B cell (primary cell): Measurements from ENCODE around the gene CCIN. TPM values are rescaled to one million over a fixed set of nuclear protein-coding genes. Genes with fewer than 3 reads are reported as not detected.
"Not testable (repeated sequence)": the region's sequence is repeated elsewhere in the genome, so short reads cannot be mapped to it uniquely, and the experiment has no call there.

Source experiments
- ATAC-seq: fragments of 200-7000 bp; cut with Tn5 transposase; one replicate; pipeline ENCODE4 v1.10.0; 2021; ENCODE audit warnings: low read depth, mild to moderate bottlenecking, moderate number of reproducible peaks, moderate library complexity
- CTCF ChIA-PET: fragments of 350-600 bp; sonication (Branson Sonifier 250); formaldehyde crosslinking; loops from one replicate; lab custom pipeline; 2021; ENCODE audit warnings: antibody characterized with exemption, inconsistent platforms; lab: Charles Lee
- POLR2A ChIA-PET: fragments of 350-600 bp; sonication (Branson Sonifier 250); formaldehyde crosslinking; loops from one replicate; lab custom pipeline; 2021; ENCODE audit warnings: antibody characterized with exemption; lab: Charles Lee
- DNase-seq: peaks from one replicate; pipeline ENCODE4 v3.0.0; 2013
- H2AFZ ChIP-seq: 2 replicates; pipeline ENCODE4 v1.6.1; 2012; ENCODE audit warnings: mild to moderate bottlenecking, low read depth, low read length; ENCODE audit not compliant: insufficient read depth, poor library complexity, severe bottlenecking
- H3K27ac ChIP-seq, 2 donors: 1 replicate in 1 of 2; 2 replicates in 1 of 2; pipeline ENCODE4 v1.5.1; 2012 to 2013; ENCODE audit warnings: low read length in 2 of 2, mild to moderate bottlenecking in 2 of 2, moderate library complexity in 1 of 2
- H3K27me3 ChIP-seq, 4 experiments: fragments of 200-600 bp in 1 of 4; sonication (generic) in 1 of 4; replicated peaks in 1 of 4; 1 replicate in 2 of 4; 2 replicates in 2 of 4; pipeline versions ENCODE4 v1.6.1 to v1.7.0; 2013 to 2016; ENCODE audit warnings: low read length in 3 of 4, mild to moderate bottlenecking in 2 of 4, mixed read lengths in 1 of 4, moderate library complexity in 1 of 4; ENCODE audit not compliant: insufficient read depth in 4 of 4, control insufficient read depth in 3 of 4; ENCODE audit errors: control extremely low read depth in 1 of 4
- H3K36me3 ChIP-seq, 2 experiments: replicated peaks in 1 of 2; 1 replicate in 1 of 2; 2 replicates in 1 of 2; pipeline versions ENCODE4 v1.6.1 to v1.7.1; 2013; ENCODE audit warnings: low read length in 1 of 2; ENCODE audit not compliant: insufficient read depth in 2 of 2, control insufficient read depth in 1 of 2; ENCODE audit errors: control extremely low read depth in 1 of 2, extremely low read depth in 1 of 2
- H3K4me1 ChIP-seq, 2 donors: fragments of 200-600 bp in 1 of 2; sonication (generic) in 1 of 2; 1 replicate in 1 of 2; 2 replicates in 1 of 2; pipeline versions ENCODE4 v1.5.1 to v1.6.1; 2013 to 2017; ENCODE audit warnings: low read length in 2 of 2; ENCODE audit not compliant: control insufficient read depth in 2 of 2, insufficient read depth in 2 of 2
- H3K4me2 ChIP-seq: replicated peaks from 2 replicates; pipeline ENCODE3; 2012; ENCODE audit warnings: mild to moderate bottlenecking, low read depth, low read length; ENCODE audit not compliant: poor library complexity, severe bottlenecking
- H3K4me3 ChIP-seq, 5 experiments: fragments of 200-600 bp in 1 of 5; sonication (generic) in 1 of 5; 1 replicate in 3 of 5; 2 replicates in 2 of 5; pipeline versions ENCODE4 v1.5.1 to v1.7.0; 2011 to 2016; ENCODE audit warnings: low read length in 4 of 5, mild to moderate bottlenecking in 4 of 5, low read depth in 2 of 5, control low read depth in 1 of 5, moderate library complexity in 1 of 5; ENCODE audit not compliant: insufficient read depth in 1 of 5; ENCODE audit errors: control extremely low read depth in 1 of 5, extremely low read depth in 1 of 5
- H3K79me2 ChIP-seq: fragments of 200-600 bp; sonication (generic); one replicate; pipeline ENCODE4 v1.6.0; 2016; ENCODE audit warnings: low read length; ENCODE audit not compliant: control insufficient read depth, insufficient read depth
- H3K9ac ChIP-seq: fragments of 200-600 bp; sonication (generic); 2 replicates; pipeline ENCODE4 v1.6.1; 2017; ENCODE audit warnings: mild to moderate bottlenecking, low read length, moderate library complexity
- H3K9me3 ChIP-seq, 3 donors: one replicate each; pipeline versions ENCODE4 v1.6.1 to v1.7.1; 2013; ENCODE audit warnings: low read length in 2 of 3; ENCODE audit not compliant: control insufficient read depth in 2 of 3, insufficient read depth in 1 of 3; ENCODE audit errors: control extremely low read depth in 1 of 3
- H4K20me1 ChIP-seq: 2 replicates; pipeline ENCODE4 v1.6.0; 2012; ENCODE audit warnings: mild to moderate bottlenecking, low read length; ENCODE audit not compliant: insufficient read depth, control insufficient read depth, poor library complexity, severe bottlenecking
- H3K27ac Mint-ChIP-seq: one replicate; pipeline ENCODE4 v1.8.0; 2021; ENCODE audit warnings: mixed read lengths
- H3K27me3 Mint-ChIP-seq: one replicate; pipeline ENCODE4 v1.8.0; 2021; ENCODE audit warnings: mixed read lengths
- H3K4me1 Mint-ChIP-seq: one replicate; pipeline ENCODE4 v1.8.0; 2021; ENCODE audit warnings: mixed read lengths
- H3K4me3 Mint-ChIP-seq: one replicate; pipeline ENCODE4 v1.8.0; 2021; ENCODE audit warnings: mixed read lengths
- H3K9me3 Mint-ChIP-seq: one replicate; pipeline ENCODE4 v1.8.0; 2022; ENCODE audit warnings: mixed read lengths; ENCODE audit not compliant: insufficient read depth
- CTCF ChIP-seq: fragments of 200-600 bp; IDR thresholded peaks from one replicate; pipeline ENCODE4 v1.8.0; 2022; ENCODE audit warnings: antibody characterized with exemption, mild to moderate bottlenecking
- EZH2 ChIP-seq: IDR thresholded peaks from 2 replicates; pipeline ENCODE4 v1.6.1; 2012; ENCODE audit warnings: borderline replicate concordance, low read depth, mild to moderate bottlenecking, moderate library complexity, low read length; ENCODE audit not compliant: insufficient read depth, poor library complexity, severe bottlenecking
- WGBS: methylation state at CpG from one replicate; pipeline ENCODE4 v1.1.5; 2013; ENCODE audit warnings: missing lambda C conversion rate; ENCODE audit not compliant: insufficient coverage; 5-methylcytosine and 5-hydroxymethylcytosine counted together
- intact Hi-C: fragments of 100-400 bp; cut with micrococcal nuclease; formaldehyde crosslinking; loops from one replicate; pipeline ENCODE4 v1.10.0; 2022
- polyA plus RNA-seq: library from polyadenylated mRNA; depleted of rRNA; stranded (reverse); fragments of >200 nt; gene quantifications from 2 replicates; pipeline ENCODE4 v1.2.3, GENCODE V29; 2012
- total RNA-seq, 2 donors: library from RNA; stranded (reverse); fragments of 120-200 nt in 1 of 2; gene quantifications; 1 replicate in 1 of 2; 2 replicates in 1 of 2; pipeline versions ENCODE4 v1.2.3 to v1.2.4, GENCODE V29; 2013 to 2022

CCIN gene
- total and polyA plus RNA-seq, 2 donors (not counting 1 experiment from before 2014, with no cell fraction given) = 0.15 TPM; not detected in 1

DNA sequence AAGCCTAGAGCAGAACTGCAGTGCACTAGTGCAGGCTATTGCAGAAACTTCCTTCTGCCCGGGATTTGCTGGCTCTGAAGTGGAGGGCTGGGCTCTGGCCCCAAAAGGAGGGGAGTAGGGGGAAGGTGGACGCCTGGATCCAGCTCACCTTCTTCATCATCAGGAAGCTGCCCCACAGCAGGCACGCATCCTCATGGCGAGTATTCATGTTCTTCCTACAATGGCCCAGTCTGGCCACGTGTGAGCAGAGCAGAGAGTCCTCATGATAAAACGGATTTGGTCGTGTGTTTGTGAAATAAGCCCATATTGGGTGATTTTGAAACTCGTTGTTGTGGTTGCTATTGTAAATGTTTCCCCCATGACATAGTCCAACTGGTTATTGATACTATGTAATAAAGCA is 40.8 kb upstream of the CCIN start:
- H3K27me3 ChIP-seq = no peaks in the 10 kb centered on the region
- Mint-ChIP-seq H3K4me1 (peaks cover 11% of the 10 kb centered on the region), H3K27me3 (no peaks in the 10 kb centered on the region), H3K27ac (peak overlapping the region; percentile 11), H3K9me3 (no peaks in the 10 kb centered on the region), H3K4me3 (no peak overlapping the region)
- no peaks in the 10 kb centered on the region for H3K9me3 ChIP-seq
- TF ChIP-seq EZH2 (no peak), CTCF (no peak)
- ChIA-PET POLR2A (no interaction called here), CTCF (no interaction called here)
- no peaks in the 10 kb centered on the region for H3K36me3 ChIP-seq
- no peak for DNase-seq
- peaks cover 10 to 11% of the 10 kb centered on the region in 2 donors for H3K4me1 ChIP-seq
- no peak overlapping the region for H3K9ac ChIP-seq
- no peak overlapping the region for H3K27ac ChIP-seq
- no peak for ATAC-seq
- peak overlapping the region; percentile 45 for H3K4me2 ChIP-seq
- H4K20me1 ChIP-seq = no peaks in the 10 kb centered on the region
- intact Hi-C loops = no loop called here
- H3K4me3 ChIP-seq = no peak overlapping the region
- H3K79me2 ChIP-seq = no peaks in the 10 kb centered on the region
- 77% methylated on average over 7 of the region's 8 CpGs for WGBS
- no peak overlapping the region for H2AFZ ChIP-seq

DNA sequence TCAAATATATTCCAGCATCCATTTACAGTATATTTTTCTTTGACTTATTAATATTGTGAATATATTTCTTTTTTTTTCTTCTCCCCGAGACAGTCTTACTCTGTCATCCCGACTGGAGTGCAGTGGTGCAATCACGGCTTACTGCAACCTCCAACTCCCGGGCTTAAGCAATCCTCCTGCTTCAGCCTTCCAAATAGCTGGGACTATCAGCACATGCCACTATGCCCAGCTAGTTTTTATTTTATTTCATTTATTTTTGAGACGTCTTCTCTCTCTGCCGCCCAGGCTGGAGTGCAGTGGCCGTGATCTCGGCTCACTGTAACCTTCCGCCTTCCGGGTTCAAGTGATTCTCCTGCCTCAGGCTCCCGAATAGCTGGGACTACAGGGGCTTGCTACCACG is 40.0 kb upstream of the CCIN start:
- ATAC-seq (no peak), DNase-seq (no peak)
- H3K27ac Mint-ChIP-seq = no peak overlapping the region
- H3K27me3 ChIP-seq = no peaks in the 10 kb centered on the region
- 100% methylated on average over 12 of the region's 12 CpGs for whole genome bisulfite sequencing
- H3K36me3 ChIP-seq = no peaks in the 10 kb centered on the region
- POLR2A ChIA-PET = no interaction called here
- H3K4me1 ChIP-seq = peaks cover 10 to 11% of the 10 kb centered on the region in 2 donors
- H3K79me2 ChIP-seq = no peaks in the 10 kb centered on the region
- no peak overlapping the region for H3K9ac ChIP-seq
- H4K20me1 ChIP-seq = no peaks in the 10 kb centered on the region
- CTCF ChIA-PET = interaction anchor here (0.8 to 1.3 kb wide), 4 partner anchors 14 to 37 kb away, joined by 3 to 4 read pairs (median 4); no protein-coding TSS in a partner anchor
- no peak overlapping the region for H3K4me3 Mint-ChIP-seq
- intact Hi-C loops = no loop called here
- H3K27ac ChIP-seq = no peak overlapping the region
- H3K4me2 ChIP-seq = no peak overlapping the region
- H3K9me3 Mint-ChIP-seq = no peaks in the 10 kb centered on the region
- no peak overlapping the region for H3K4me3 ChIP-seq
- TF ChIP-seq CTCF (no peak), EZH2 (no peak)
- H2AFZ ChIP-seq = no peak overlapping the region
- no peaks in the 10 kb centered on the region for H3K9me3 ChIP-seq
- H3K4me1 Mint-ChIP-seq = peaks cover 11% of the 10 kb centered on the region
- no peaks in the 10 kb centered on the region for H3K27me3 Mint-ChIP-seq

DNA sequence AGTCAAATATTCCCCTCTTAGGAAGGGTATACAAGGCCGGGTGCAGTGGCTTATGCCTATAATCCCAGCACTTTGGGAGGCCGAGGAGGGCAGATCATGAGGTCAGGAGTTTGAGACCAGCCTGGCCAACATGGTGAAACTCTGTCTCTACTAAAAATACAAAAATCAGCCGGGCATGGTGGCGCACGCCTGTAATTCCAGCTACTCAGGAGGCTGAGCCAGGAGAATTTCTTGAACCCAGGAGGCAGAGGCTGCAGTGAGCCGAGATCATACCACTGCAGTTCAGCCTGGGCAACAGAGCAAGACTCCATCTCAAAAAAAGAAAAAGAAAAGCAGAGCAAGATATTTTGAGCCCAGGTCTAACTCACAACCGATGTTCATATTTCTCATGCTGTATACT is 37.5 kb upstream of the CCIN start:
- H3K79me2 ChIP-seq, H3K27ac Mint-ChIP-seq, intact Hi-C loops, H3K27me3 ChIP-seq, H3K36me3 ChIP-seq, H3K9ac ChIP-seq, H3K4me3 ChIP-seq, H3K9me3 Mint-ChIP-seq, H3K9me3 ChIP-seq, ATAC-seq, POLR2A ChIA-PET, H3K27me3 Mint-ChIP-seq, H2AFZ ChIP-seq, H4K20me1 ChIP-seq, DNase-seq, H3K27ac ChIP-seq, H3K4me2 ChIP-seq, H3K4me3 Mint-ChIP-seq: not testable (repeated sequence)
- 88% methylated on average over 5 of the region's 7 CpGs for WGBS
- CTCF ChIA-PET = interaction anchor here (1.8 to 4.1 kb wide), 2 partner anchors 27 to 29 kb away, joined by 6 to 14 read pairs; no protein-coding TSS in a partner anchor
- peaks cover 18% of the 10 kb centered on the region for H3K4me1 Mint-ChIP-seq
- H3K4me1 ChIP-seq = peaks cover 19 to 20% of the 10 kb centered on the region in 2 donors
